GM18507 (cell line): ENCODE measurements around the gene TIMM22.

Experiments used
- DNase-seq: peaks from one replicate; pipeline ENCODE4 v3.0.0; 2011; ENCODE audit warnings: low read depth; ENCODE audit not compliant: insufficient read length; ENCODE audit errors: extremely low spot score
- FAIRE-seq: peaks from 2 replicates; lab custom pipeline; 2011; peaks lifted over from hg19 to GRCh38; lab: Jason Lieb, UNC

Gene TIMM22

DNA sequence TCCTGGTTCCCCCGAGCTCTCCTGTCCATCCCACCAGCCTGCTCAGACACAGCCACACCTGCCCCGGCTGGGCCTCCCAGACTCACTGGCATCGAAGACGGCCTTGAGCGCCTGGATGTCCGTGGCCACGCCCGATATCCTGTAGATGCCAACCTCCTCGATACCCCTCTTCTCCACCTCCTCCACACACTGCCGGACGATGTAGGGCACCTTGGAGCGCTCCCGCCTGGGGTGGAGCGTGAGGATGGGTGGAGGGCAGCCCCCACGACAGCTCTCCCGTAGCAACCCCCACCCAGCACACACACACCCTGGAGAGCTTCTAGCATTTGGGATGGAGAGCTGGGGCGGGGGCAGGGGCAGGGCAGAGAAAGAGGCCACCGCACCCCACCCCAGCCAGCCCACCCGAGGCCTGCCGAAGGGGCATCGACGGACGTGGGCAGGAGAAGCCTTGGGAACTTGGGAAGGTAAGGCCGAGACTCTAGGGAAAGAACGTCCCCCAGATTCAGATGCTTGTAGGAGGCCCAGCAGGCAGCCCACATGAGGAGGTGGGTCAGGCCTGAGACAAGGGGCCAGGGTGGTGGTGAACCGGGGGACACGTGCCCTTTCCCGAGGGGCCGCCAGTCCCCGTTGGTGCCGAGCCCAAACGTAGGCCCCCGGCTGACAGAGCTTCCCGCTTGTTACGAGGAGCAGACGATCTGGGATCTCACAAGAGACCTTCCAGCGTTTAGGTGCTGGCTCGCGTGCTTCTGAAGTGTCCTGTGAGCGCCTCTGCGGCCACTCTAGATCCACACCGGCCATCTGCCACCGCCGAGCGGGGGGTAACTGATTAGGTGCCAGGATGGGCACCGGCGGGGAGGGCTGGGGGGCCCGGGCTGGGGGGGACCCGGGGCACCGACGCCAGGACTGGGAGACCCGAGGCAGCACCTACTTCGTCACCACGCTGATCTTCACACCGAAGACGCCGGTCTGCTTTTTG is 15.1 kb downstream of the TIMM22 start:
- FAIRE-seq (no peak), DNase-seq (no peak)

DNA sequence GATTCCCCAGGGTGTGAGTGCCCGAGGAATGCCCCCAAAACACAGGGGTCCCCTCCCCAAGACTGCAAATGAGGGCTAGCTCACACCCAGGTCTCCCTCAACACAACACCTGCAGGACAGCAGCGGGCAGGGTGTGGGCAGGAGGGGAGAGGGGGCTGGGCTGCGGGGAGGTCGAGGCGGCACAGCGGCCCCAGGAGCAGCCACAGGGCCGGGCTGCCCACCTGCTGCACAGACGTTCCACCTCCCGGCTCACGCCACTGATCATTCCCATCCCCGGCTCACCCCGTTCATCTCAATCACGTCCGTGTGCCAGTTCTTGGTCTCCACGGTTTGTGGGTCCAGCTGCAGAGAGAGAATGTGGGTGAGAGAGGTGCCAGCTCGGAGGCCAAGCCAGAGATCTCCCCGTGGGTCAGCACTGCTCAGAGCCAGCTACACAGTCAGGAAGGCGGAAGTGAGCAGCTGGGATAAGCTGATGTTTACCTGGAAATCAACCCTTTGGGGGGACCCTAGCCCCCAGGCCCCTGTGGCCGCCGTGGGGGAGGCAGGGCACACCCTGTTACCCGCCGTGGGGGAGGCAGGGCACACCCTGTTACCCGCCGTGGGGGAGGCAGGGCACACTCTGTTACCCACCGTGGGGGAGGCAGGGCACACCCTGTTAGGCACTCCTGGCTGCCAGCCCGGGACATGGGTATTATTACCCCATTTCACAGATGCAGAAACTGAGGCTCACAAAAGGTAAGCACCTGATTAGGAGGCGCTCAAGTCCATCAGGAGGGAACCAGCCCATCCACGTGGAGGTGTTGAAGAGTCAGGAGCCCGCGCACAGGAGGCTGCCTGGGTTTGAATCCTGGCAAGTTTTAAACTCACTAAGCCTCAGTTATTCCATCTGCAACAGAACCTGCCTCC is 16.1 kb downstream of the TIMM22 start:
- DNase-seq (no peak), FAIRE-seq (no peak)

DNA sequence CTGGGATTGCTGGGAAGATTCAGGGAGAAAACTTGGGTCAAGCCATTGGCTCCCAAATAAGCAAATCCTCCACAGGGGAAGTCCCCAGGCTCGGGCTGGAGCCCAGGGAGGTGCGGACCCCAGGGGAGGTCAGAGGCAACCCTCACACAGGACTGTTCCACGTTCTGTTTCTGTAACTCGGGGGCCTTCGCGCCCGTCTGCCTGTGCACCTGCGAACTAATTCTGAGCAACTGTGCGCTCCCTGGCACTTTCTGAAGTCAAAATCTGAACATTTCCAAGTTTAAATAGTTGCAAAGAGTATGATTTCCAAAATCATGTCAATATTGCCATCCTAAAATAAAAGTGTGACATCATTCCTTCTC is 16.8 kb downstream of the TIMM22 start:
- FAIRE-seq: no peak
- DNase-seq: no peak

DNA sequence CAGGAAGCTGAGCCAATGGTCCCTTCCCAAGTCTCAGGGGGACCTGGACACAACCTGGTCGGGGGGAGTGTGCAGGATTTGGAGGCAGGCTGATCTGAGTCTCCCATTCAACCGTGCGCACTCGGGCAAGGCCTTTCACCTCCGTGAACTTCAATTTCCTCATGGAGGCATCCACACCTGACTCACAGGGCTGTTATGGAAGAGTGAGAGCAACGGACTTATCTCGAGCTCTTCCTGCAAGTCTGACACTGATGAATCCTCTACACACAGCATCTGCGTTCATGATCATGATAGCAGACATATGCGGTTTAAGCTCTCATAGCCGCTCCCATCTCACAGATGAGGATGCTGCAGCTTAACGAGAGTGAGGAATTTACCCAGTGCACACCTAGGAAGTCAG is 21.6 kb downstream of the TIMM22 start:
- DNase-seq (no peak), FAIRE-seq (no peak)

DNA sequence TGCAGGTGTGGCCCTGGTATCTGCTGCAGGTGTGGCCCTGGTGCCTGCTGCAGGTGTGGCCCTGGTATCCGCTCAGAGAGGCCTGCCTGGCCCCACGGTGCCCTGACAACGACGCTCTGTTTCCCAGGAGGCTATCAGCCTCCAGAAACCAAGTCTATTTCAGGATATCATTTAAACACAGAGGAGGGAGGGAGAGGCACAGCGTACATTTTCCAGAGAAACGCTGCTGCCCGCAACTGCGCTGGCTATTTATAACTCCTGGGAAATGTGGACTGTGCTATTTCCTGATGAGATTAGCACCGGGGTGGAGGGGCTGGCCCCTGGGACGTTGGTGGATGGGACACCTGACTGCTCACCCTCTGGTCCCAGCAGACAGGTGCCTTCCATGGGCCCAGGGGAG is 22.5 kb downstream of the TIMM22 start:
- no peak for DNase-seq
- no peak for FAIRE-seq

DNA sequence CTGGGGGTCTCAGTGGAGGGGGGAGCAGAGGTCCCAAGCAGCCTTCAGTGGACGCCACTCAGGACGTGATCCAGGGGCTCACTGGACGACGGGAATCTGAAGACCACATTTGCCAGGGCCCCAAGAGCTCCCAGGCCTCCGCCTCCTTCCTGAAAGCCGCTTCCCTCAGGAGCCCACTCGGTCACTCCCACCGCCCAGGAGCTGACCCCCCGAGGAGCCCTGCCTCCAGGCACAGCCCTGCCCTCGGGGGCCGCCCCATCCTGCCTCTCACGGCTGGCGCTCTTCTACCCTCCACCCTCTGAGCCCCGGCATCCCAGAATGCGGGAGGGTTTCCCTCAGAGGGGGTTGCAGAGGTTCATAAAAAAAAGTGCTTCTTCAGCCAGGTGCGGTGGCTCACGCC is 24.2 kb downstream of the TIMM22 start:
- FAIRE-seq (no peak), DNase-seq (no peak)

DNA sequence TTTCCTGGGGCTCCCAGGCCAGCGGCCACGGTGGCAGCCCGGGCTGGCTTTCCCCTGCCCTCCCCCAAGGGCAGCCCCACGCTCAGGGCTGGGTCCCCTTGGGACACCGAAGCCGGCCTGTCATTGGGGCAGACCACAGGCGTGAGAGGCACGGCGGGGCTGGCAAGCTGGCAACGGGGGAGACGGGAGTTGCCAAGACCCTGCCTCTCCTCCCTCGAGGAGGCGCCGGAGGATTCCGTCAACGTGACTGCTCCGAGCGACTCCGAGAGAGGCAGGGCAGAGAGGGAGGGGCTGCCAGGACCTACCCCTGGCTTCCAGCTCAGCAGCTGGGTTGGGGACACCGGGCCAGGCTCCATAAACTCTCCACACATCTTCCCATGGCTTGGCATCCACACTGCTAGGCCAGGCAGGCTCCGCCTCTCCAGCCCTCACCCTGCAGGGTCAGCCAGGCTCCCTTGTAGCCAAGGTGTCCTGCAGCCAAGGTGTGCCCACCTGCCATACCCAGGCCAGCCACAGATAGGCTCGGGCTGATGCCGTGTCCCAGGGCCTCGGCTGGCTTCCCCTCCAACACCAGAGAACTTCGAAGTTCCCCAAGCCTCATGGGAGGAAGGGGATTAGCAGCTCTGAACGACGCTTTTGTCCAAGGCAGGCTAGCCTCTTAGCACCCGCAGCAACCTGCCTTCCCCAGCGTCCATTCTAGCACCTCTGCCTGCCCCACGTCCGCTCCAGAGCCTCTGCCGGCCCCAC is 25.5 kb downstream of the TIMM22 start:
- no peak for DNase-seq
- FAIRE-seq: no peak

DNA sequence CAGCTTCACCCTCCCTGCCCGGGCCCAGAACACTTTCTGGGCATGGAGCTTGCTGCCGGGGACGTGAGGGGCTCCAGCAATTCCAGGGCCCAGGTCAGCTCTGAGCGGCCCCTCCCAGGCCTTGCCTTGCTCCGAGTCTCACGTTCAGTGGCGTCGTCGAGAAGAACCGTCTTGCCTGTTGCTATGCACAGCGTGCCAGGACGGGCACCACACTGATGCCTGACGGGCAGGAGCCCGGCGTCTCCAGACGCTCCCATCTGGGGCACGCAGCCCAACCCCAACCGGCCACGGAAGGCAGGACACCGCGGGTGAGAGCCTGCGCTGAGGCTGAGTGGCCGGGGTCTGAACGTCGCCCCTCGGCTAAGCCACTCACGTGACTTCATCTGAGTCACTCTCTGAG is 27.1 kb downstream of the TIMM22 start:
- DNase-seq: no peak
- FAIRE-seq: no peak

DNA sequence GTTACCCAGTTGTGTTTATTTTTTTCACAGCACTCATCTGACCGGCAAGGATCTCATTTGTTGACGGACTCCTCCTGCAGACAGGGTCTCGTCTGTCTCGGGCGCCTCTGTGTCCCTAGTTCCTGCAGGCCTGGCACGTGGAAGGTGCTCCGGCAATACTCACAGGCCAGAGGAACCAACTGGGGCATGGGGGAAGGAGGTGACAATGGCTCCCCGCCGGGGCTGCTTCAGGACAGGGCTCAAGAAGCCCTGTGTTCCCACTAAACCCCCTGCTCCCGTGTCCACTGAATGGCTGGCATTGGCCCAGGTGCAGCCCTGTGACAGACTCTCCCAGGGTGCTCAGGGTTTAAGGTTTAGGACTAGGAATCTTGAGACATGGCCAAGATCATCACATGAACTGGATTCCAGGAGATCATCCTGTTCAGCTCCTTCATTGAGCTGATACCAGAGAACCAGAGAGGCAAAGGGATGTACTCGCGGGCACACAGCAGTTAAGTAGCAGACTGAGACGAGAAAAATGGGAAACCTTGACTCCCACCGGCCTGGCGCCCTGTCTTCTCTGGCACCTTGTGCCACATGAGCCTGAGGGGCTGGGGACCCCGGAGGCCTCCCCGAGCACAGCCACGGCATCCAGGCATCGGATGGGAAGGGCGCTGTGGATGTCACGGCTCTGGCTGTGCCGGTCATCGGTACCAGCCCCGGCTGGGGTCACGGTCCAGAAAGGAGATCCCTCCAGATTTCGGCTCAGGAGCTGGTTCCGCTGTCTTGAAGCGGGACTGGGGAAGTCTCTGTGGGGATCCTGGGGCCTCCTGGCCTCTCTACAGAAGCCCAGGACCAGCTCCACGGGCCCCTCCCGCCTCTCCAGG is 29.0 kb downstream of the TIMM22 start:
- no peak for DNase-seq
- no peak for FAIRE-seq

DNA sequence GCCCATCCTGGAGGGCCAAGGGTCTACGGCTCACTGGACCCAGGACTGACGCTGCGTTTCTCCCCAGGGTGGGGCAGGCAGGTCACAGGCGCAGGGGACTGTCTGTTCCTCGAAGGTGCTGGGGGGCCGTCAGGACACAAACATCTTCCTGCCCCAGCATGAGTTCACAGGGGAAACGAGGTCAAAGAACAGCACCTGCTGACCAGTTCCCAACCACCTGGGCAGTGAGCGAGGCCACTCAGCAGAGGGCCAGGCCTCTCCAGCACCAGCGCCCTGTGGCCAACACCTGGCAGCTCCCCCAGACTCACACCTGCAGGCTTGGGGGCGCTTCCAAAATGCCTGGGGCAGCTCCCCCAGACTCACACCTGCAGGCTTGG is 29.7 kb downstream of the TIMM22 start:
- no peak for FAIRE-seq
- no peak for DNase-seq

DNA sequence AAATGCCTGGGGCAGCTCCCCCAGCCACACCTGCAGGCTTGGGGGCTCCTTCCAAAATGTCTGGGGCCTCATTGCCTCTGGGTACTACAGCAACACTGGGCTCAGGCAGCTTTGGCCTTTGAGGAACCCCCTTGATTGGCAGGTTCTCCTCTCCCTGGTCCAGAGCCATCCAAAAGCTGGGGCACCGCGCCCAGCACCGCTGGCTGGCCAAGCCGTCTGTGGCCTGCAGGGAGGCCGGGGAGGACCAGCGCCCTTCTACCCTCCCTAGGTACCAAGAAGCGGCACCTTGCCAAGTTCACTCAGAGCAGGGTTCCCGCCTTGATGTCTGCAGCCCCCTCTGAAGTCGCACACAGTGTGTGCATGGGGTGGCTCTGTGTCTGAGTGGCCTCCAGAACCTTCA is 30.1 kb downstream of the TIMM22 start:
- FAIRE-seq: no peak
- DNase-seq: no peak

DNA sequence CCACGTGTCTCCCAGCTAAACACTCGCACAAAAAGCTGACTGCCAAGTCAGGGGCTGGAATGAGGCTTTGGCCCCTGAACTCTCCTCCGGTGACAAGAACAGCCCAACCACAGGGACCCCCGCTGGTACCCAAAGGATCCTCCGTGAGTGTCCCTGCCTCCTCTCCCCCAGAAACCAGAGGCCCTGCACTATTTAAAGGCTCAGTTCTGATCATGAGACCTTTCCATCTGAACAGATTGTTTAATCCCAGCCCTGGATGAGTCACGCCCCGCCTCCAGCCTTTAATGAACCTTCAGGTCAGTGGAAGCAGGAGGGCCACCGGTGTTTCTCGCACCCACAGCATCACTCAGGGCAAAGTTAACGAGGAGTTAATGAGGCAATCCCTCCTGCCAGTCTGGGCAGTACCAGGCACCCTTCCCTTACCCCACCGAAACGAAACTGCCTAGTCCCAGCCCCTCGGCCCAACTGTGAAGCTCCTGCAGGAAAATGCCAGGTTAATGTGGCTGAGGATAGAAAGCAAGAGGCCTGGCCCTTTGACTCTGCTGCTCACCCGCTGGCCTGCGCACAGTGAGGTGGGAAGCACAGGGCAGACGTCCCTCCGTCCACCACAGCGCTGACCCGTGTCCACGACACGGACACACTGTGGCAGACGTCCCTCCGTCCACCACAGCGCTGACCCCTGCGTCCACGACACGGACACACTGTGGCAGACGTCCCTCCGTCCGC is 32.4 kb downstream of the TIMM22 start:
- DNase-seq: no peak
- no peak for FAIRE-seq

DNA sequence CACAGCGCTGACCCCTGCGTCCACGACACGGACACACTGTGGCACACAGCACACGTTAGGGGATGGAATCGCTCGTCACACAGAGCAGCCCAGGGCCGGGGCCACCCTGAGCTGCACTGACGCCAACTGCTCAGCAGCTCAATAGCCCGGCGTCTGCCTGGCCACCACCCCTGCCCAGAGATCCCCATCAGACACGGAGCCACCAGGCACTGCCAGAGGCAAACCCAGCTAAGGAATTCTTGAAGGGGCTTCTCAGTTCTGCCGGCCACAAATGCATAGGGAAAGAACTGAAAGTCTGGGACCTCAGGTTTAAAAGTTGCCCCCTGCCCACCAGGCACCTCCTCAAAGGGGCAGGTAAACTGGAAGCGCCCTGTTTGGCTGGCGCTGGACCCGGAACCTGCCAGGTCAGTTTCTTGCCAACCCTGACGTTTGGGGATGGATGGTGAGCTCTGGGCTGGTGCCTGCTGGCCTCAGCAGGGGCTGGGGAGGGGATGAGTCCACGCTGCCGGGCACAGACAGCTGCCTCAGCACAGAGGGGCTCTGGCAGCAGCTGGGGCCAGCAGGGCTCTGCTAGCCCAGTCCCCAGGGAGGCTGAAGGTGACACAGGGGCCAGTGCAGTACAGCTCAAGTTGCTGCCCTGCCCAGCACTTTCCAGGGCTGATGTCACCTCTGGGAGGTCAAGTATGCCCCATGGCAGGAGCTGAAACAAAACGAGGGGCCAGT is 33.2 kb downstream of the TIMM22 start:
- FAIRE-seq (no peak), DNase-seq (no peak)

DNA sequence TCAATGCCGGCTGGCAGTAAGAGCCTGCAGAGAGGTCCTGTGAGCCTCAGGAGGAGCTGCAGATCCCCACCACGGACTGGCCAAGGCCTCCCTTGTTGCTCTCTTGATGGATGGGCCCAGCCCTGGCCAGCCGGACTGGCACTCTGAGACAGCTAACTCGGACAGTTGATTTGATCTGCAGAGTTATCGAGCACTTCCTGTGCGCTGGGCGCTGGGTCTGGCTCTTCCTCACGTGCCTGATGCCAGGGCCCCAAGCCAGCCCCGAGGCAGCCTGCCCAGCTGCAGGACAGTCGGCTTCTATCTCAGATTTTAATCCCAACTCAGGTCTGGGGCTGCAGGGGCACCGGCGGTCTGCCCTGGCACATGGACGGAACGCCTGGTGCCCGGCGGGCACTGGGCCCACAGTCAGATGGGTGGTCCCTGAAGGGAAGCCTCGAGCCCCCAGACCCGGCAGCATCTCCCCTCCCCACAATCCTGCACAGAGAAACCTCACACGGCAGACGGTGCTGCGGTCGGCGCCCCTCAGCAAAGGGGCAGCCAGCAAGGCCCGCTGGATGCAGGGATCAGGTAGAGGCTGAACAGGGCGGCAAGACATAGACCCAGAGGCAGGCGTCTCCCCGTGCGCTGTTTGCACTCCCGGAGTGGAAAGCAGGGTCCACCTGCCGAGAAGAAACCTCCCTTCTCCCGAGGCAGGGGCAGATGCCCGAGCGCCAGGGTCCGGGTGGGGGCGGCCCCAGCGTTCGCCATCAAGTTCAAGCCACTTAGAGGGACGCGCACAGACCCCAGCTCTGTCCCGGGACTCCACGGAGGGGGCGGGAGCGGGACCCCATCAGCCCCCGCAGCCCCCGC is 34.0 kb downstream of the TIMM22 start:
- DNase-seq (no peak), FAIRE-seq (no peak)

DNA sequence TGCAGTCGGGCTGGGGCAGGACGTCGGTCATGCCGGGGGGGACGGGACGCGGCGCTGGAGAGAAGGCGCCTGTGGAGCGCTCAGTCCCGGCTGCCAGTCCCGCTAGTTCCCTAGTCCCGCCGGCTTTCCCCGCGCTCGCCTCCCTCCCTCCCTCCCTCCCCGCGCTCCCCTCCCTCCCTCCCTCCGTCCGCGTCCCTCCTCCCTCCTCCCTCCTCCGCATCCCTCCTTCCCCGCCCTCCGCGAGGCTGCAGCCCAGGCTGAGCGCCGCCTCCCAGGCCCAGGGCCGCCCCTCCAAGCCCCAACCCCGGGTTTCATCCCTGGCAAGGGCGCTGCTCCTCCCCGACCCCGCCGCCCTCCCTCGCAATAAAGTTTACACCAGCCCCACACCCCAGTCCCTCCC is 34.8 kb downstream of the TIMM22 start:
- FAIRE-seq (no peak), DNase-seq (no peak)

DNA sequence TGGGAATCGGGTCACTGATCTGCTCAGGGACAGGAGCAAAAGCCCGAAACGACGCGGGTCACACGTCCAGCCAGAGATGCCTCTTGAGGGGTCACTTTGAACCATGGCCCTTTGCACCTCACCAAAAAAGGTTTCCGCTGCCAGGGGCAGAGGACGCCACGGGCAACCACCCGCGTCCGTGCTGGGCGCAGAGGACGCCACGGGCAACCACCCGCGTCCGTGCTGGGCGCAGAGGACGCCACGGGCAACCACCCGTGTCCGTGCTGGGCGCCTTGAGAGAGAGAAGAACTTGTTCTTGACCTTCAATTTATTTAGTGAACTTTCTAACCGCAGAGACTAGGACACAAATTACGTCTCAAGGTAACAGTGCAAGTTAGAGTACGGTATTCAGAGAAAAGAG is 35.5 kb downstream of the TIMM22 start:
- no peak for DNase-seq
- no peak for FAIRE-seq

DNA sequence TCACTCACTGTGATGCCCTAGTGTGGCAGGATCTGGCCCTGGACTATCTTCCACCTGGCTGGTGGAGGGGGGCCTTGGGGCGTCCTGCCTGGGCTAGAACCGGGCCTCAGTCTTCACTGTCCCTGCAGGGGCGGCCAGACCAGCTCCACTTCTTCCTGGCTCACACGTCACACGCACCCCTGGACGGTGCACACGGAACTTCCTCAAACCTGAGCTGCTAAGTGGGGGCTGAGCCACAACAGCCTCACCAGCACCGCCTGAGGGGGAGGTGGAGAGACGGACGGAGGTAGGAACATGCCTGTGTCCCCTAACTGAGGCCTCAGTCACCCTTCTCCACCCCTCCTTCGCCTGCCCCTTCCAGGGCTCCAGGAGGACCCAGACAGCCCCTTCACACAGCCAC is 36.6 kb downstream of the TIMM22 start:
- no peak for FAIRE-seq

More for the DNA sequence above, 36.6 kb downstream of the TIMM22 start:
- DNase-seq: no peak
